Measurements from ENCODE around the gene GLP1R. TPM values are rescaled to one million over a fixed set of nuclear protein-coding genes. Genes with fewer than 3 reads are reported as not detected.

GLP1R gene
- total RNA-seq, 4 donors from 2014 or later = 0.32 to 0.95 (median 0.59) TPM; not detected in 1

DNA sequence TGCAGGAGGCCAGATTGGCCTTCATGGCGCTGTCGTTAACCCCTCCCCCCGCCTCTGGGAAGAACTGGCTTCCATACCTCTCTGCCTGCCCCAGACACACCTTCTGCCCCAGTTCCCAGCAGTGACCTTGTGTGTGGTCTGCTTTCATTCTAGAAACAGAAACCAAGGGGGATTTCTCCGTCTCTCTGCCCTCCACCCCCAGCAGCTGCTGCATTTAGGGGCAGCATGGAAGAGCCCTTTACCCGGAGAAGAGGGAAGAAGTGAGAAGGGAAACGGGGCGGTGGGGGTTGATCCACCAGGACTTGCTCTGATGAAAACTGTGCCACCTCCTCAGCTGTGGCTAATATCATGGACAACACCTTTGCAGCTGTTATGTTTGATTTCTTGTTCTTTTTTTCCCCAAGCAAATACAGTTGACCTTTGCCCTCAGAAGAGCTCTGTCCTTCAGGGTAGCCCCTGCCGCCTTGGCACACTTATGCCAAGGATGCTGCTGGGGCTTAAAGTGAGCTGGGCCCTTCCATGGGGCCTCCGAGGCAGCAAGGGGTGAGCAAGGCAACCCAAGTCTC lies 6.1 kb downstream of the GLP1R start:
- H3K4me3 ChIP-seq = no peak overlapping the region
- H3K36me3 ChIP-seq = no peaks in the 10 kb centered on the region
- TF ChIP-seq POLR2A (IDR thresholded peaks at IDR 0.05) = no peak
- TF ChIP-seq POLR2AphosphoS5 (IDR thresholded peaks at IDR 0.05) = no peak
- no peak for TF ChIP-seq EP300 (IDR thresholded peaks at IDR 0.05)
- TF ChIP-seq, protein P1, sequence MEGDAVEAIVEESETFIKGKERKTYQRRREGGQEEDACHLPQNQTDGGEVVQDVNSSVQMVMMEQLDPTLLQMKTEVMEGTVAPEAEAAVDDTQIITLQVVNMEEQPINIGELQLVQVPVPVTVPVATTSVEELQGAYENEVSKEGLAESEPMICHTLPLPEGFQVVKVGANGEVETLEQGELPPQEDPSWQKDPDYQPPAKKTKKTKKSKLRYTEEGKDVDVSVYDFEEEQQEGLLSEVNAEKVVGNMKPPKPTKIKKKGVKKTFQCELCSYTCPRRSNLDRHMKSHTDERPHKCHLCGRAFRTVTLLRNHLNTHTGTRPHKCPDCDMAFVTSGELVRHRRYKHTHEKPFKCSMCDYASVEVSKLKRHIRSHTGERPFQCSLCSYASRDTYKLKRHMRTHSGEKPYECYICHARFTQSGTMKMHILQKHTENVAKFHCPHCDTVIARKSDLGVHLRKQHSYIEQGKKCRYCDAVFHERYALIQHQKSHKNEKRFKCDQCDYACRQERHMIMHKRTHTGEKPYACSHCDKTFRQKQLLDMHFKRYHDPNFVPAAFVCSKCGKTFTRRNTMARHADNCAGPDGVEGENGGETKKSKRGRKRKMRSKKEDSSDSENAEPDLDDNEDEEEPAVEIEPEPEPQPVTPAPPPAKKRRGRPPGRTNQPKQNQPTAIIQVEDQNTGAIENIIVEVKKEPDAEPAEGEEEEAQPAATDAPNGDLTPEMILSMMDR (IDR thresholded peaks at IDR 0.05) = no peak
- H3K27ac ChIP-seq = no peak overlapping the region
- no peaks in the 10 kb centered on the region for H3K9me3 ChIP-seq
- 79% methylated on average over 9 of the region's 9 CpGs for WGBS
- peak; percentile 32 to 46 for DNase-seq (ENCODE audit: low spot score in 2 of 2)
- no peaks in the 10 kb centered on the region for H3K4me1 ChIP-seq
- H3K27me3 ChIP-seq = peaks cover 66% of the 10 kb centered on the region

DNA sequence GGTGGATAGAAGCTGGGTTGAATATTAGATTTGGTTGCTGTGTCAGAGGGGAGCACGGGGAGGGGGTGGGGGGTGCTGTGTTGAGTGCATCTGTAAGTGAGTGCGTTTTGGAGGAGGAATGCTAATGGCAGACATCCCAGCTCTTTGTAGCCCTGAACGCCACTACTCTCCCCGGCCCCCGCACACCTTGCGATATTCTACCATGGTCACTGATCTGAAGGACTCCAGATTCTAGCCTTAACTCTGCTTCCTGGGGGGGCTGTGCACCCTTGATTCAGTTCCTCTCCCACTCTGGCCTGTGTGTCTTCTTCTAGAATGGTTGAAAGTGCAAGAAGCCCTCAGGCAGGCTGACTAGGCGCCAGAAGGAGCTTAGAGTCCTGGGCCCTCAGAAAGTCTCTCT lies 7.1 kb downstream of the GLP1R start:
- peak in 1 of 2 donors; percentile 26 for DNase-seq (ENCODE audit: low spot score in 2 of 2)
- TF ChIP-seq POLR2A (IDR thresholded peaks at IDR 0.05) = no peak
- Histone ChIP-seq H3K36me3 (no peaks in the 10 kb centered on the region), H3K4me3 (no peak overlapping the region), H3K9me3 (no peaks in the 10 kb centered on the region), H3K4me1 (no peaks in the 10 kb centered on the region), H3K27me3 (peaks cover 64% of the 10 kb centered on the region), H3K27ac (no peak overlapping the region)
- 75% methylated on average over 7 of the region's 7 CpGs for WGBS

DNA sequence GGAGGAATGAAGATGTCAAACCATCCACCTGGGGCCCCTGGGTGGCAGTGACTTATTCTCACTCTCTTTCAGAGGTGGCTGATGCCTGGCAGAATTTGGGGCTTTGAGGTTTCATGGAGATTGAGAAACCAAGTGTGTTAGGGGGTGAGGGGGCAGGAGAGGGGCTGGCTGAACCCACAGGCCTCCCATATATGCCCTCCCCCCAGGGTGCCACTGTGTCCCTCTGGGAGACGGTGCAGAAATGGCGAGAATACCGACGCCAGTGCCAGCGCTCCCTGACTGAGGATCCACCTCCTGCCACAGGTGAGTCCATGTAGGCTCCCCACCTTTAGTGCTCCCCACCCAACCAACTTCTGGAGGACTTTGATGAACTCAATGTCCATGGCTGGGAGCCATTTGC lies 7.6 kb downstream of the GLP1R start:
- Histone ChIP-seq H3K4me1 (no peaks in the 10 kb centered on the region), H3K27me3 (peaks cover 62% of the 10 kb centered on the region), H3K4me3 (no peak overlapping the region), H3K27ac (no peak overlapping the region), H3K36me3 (no peaks in the 10 kb centered on the region), H3K9me3 (no peaks in the 10 kb centered on the region)
- DNase-seq (ENCODE audit: low spot score in 2 of 2) = peak; percentile 40 to 67
- TF ChIP-seq POLR2A (IDR thresholded peaks at IDR 0.05) (no peak), EP300 (IDR thresholded peaks at IDR 0.05) (no peak), POLR2AphosphoS5 (IDR thresholded peaks at IDR 0.05) (no peak)
- TF ChIP-seq, protein P1 (IDR thresholded peaks at IDR 0.05) = no peak
- WGBS = 92% methylated on average over 5 of the region's 5 CpGs

DNA sequence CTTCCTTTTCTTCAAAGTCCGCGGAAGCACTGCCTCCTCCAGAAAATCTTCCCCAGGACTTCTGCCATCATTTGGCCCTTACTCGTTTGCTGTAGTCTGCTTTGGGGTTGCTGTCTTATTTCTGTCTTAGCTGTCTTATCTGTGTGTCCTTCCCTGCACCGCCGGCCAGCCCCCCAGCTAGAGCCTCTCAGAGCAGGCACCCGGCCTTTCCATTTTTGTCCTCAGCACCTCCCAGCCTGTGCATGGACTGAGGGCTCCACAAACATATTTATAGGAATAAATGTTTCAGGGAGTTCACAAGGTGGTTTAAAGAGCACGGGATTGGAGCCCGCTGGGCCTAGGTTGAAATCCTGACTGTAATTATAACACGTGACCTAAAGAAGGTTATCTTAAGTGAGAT lies 8.1 kb downstream of the GLP1R start:
- no peak for TF ChIP-seq EP300 (IDR thresholded peaks at IDR 0.05)
- no peak for TF ChIP-seq POLR2A (IDR thresholded peaks at IDR 0.05)
- no peak for TF ChIP-seq POLR2AphosphoS5 (IDR thresholded peaks at IDR 0.05)
- peaks cover 59% of the 10 kb centered on the region for H3K27me3 ChIP-seq
- no peaks in the 10 kb centered on the region for H3K36me3 ChIP-seq
- no peak overlapping the region for H3K4me3 ChIP-seq
- 83% methylated on average over 9 of the region's 9 CpGs for WGBS
- no peaks in the 10 kb centered on the region for H3K9me3 ChIP-seq
- no peak overlapping the region for H3K27ac ChIP-seq
- DNase-seq (ENCODE audit: low spot score in 2 of 2) = peak; percentile 27 to 41
- no peaks in the 10 kb centered on the region for H3K4me1 ChIP-seq

DNA sequence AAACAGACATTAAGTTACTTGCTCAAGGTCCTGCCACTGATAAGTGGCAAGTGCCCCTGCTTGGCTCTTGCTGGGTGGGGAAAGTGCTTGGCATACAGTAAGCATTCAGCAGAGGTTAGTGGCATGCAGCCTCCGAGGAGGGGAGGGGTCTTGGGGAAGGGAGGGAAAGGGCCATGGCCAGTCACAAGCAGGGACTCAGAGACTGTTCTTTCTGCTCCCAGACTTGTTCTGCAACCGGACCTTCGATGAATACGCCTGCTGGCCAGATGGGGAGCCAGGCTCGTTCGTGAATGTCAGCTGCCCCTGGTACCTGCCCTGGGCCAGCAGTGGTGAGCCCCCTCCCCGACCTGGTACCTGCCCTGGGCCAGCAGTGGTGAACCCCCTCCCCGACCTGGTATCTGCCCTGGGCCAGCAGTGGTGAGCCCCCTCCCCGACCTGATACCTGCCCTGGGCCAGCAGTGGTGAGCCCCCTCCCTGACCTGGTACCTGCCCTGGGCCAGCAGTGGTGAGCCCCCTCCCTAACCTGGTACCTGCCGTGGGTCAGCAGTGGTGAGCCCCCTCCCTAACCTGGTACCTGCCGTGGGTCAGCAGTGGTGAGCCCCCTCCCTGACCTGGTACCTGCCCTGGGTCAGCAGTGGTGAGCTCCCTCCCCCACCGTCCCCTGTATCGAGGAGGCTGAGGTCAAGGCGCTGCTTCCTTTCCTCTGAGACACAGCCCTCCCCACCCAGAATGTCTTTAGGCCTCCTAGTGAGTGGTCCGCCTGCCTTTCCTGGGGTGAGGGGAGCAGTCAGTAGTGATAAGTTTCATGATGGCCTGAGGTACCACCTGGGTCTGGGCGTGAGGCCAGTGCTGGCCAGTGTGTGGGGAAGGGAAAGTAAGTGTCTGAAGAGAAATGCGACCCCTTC lies 8.9 kb downstream of the GLP1R start:
- H3K4me1 ChIP-seq = no peaks in the 10 kb centered on the region
- no peaks in the 10 kb centered on the region for H3K9me3 ChIP-seq
- no peaks in the 10 kb centered on the region for H3K36me3 ChIP-seq
- TF ChIP-seq POLR2AphosphoS5 (IDR thresholded peaks at IDR 0.05) = no peak
- TF ChIP-seq, protein P1 (IDR thresholded peaks at IDR 0.05) = no peak
- TF ChIP-seq POLR2A (IDR thresholded peaks at IDR 0.05) = no peak
- TF ChIP-seq EP300 (IDR thresholded peaks at IDR 0.05) = no peak
- 62% methylated on average over 7 of the region's 17 CpGs for WGBS
- peaks cover 53% of the 10 kb centered on the region for H3K27me3 ChIP-seq
- DNase-seq (ENCODE audit: low spot score in 2 of 2) = peak; percentile 30 to 60
- H3K27ac ChIP-seq = no peak overlapping the region
- H3K4me3 ChIP-seq = no peak overlapping the region

DNA sequence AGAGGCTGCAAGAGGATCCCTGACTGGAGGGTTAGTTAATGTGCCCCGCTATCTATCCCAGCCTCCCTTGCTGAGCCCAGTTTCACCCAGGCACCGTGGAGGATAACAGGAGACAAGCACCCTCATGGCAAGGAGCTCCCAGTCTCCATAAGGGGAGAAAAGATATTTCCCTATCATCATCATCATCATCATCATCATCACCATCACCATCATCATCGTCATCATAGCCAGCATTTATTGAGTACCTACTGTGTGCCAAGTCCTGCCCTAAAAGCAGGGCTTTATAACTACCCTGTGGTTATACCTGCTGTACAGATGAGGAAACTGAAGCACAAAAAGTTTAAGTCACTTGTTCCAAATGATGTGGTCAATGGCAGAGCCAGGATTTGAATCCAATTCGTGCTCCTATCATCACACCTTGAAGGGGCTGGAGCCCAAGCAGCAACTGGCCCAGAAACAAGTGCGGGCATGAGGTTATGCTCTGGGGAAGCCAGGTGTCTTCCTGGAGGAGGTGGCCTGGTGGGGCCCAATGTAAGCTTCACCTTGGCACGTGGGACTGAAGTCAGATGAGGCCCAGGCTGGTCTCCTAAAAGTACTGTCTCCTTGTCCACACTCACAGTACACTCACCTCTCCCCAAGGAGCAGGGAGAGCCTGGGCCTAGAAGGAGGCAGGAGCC lies 10.0 kb downstream of the GLP1R start:
- TF ChIP-seq, protein P1 (IDR thresholded peaks at IDR 0.05) = no peak
- TF ChIP-seq EP300 (IDR thresholded peaks at IDR 0.05) = no peak
- TF ChIP-seq POLR2A (IDR thresholded peaks at IDR 0.05) = no peak
- no peak for TF ChIP-seq POLR2AphosphoS5 (IDR thresholded peaks at IDR 0.05)
- H3K27me3 ChIP-seq = peaks cover 45% of the 10 kb centered on the region
- H3K4me1 ChIP-seq = no peaks in the 10 kb centered on the region
- no peaks in the 10 kb centered on the region for H3K9me3 ChIP-seq
- H3K27ac ChIP-seq = no peak overlapping the region
- H3K36me3 ChIP-seq = no peaks in the 10 kb centered on the region
- no peak overlapping the region for H3K4me3 ChIP-seq
- DNase-seq (ENCODE audit: low spot score in 2 of 2) = peak in 1 of 2 donors; percentile 15
- 82% methylated on average over 6 of the region's 6 CpGs for WGBS

All from suprapubic skin (tissue), 4 donors.